Bone marrow (tissue), 2 donors: ENCODE data around the gene TMEM101.
"Not testable (repeated sequence)": the region's sequence is repeated elsewhere in the genome, so short reads cannot be mapped to it uniquely, and the experiment has no call there.

Experiments
- DNase-seq, 2 donors: peaks; one replicate each; lab custom pipeline; 2025; lab: John Stamatoyannopoulos, UW

The TMEM101 gene

DNA sequence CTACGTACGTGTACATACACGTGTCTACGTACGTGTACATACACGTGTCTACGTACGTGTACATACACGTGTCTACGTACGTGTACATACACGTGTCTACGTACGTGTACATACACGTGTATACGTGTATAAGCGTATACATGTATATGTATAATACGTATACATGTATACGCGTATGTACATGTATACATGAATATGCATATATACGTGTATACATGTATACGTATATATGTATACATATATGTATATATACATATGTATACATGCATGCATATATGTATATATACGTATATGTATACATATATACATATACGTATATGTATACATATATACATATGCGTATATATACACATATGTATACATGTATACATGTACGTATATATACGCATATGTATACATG lies 38.9 kb downstream of the TMEM101 start:
- no peak for DNase-seq

DNA sequence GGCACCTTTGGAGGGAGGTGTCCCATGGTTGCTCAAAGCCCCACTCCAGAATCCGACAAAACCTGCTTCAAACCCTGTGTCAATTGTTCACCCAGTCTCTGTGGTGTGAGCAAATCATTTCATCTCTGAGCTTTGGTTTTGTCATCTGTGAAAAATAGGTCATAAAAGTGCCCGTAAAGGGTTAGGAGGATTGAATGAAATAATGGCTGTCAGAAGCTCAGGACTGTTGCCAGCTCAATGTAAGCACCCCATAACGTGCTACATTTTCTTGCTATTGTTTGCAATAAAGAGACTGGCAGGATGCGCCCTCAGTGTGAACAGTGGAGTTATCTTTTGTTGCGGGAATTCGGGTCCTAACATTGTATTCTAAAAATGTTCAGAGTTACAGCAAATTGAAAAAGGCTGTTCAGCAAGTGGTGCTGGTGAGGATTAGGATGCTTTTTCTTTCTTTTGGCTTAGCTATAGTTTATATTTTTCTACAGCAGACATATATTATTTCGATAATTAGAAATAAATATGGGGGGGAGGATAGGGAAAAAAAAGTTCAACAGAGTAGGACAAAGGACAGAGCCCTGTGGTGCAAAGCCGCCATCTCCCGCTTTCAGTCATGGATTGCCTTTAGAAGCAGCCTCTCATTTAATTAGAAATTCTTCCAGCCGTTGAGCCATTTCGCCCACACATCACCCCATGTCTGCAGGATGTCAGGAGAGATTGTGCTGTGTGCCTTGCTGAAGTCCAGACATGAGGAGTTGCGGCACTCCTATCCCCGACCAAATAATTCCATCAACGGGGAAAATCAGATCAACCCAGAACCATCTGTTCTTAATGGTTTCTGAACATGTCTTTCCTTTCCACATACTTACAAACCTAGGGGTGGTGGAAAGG lies 40.1 kb downstream of the TMEM101 start:
- DNase-seq, result no peak

- not testable (repeated sequence) for DNase-seq
These were observed 42.1 kb downstream of the TMEM101 start for GRCh38 chr17:43972444-43973212.

DNA sequence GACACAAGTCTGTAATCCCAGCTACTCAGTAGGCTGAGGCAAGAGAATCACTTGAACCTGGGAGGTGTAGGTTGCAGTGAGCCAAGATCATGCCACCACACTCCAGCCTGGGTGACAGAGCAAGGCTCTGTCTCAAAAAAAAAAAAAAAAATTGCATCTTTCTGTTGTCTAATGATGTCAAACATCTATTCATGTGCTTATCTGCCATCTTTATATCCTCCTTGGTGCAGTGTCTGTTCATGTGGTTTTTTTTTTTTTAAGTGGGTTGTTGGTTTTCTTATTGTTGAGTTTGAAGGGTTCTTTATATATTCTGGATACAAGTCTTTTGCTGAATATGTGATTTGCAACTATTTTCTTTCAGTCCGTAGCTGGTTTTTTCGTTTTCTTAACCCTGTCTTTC lies 43.3 kb downstream of the TMEM101 start:
- DNase-seq, result not testable (repeated sequence)

DNA sequence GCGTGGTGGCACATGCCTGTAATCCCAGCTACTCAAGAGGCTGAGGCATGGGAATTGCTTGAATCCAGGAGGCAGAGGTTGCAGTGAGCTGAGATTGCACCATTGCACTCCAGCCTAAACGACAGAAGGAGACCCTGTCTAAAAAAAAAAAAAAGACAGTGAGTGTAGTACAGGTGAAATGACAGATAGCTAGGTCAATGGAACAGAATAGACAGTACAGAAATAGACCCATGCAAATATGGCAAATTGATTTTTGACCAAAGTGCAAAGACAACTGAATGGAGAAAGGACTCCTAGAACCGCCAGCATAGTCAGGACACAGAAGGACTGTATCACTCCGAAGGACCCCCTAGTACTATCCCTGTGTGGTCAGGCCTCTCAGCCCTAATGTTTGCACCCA lies 44.4 kb downstream of the TMEM101 start:
- DNase-seq, result no peak

DNA sequence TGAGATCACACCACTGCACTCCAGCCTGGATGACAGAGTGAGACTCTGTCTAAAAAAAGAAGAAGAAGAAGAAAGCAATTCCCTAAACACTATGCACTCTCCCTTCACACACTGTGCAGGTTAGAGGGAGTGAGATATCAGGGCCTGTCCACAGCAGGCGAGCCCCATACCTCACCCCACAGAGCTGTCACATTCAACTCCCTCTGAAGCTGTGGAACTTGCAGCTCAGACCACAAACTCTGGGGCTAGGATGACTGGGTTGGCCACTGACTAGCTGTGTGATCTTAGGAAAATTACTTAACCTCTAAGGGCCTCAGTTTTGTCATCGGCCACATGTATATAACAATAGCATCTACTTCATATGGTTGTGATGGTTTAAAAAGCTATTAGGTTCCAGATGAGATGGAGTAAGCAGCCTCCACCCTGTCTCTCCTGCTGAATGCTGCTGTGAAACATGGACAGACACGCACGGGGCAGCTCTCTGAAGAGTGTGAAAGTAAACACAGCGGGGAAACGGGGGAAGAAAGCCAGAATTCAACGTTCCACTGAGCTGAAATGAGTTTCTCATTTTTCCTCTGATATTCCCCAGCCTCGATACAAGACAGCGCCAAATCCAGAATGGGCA lies 47.4 kb downstream of the TMEM101 start:
- DNase-seq, result no peak

DNA sequence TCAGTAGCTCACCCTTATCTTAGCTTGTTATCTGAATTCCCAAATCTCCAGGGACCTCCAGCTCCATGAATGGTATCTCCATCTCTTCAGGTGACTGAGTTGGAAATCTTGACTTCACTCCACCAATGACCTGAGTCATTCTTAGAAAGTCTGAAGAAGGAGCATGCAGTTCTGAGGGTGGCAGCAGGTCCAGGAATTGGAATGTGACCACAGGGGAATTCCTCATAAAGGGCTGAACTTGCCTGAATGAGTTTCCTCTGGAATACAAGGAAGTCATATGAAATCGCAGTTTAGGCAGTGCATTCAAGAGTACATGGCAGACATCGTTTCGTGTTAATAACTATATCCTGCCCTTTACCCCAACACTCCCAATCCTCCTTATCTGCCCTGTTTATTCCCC lies 48.5 kb downstream of the TMEM101 start:
- DNase-seq, result no peak

DNA sequence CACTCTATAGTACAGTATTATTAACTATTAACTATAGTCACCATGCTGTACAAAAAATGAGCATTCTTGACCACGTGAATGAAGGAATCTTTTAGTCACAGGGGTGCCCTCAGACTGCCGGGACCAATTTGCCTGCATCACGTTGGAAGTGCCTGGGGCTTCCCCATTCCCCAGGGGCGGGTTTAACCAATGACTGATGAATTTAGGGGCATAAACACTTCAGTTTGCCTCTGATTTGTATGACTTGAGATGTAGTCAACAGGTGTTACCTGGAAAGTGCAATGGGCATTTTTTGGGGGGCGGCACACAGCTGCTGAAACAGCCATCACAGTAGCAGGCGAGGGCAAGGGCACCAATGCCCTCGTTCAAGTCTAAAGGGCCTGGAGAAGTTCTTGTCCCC lies 52.3 kb downstream of the TMEM101 start:
- DNase-seq, result no peak

GRCh38 chr17:43961954-43962353 lies 52.8 kb downstream of the TMEM101 start:
- no peak for DNase-seq

GRCh38 chr17:43961292-43961691 lies 53.5 kb downstream of the TMEM101 start:
- DNase-seq, result not testable (repeated sequence)
